ENCODE data around the gene RACK1. TPM values are rescaled to one million over a fixed set of nuclear protein-coding genes. Genes with fewer than 3 reads are reported as not detected.

The RACK1 gene
- total RNA-seq, 1 donor from 2014 or later = 1,122 TPM

DNA sequence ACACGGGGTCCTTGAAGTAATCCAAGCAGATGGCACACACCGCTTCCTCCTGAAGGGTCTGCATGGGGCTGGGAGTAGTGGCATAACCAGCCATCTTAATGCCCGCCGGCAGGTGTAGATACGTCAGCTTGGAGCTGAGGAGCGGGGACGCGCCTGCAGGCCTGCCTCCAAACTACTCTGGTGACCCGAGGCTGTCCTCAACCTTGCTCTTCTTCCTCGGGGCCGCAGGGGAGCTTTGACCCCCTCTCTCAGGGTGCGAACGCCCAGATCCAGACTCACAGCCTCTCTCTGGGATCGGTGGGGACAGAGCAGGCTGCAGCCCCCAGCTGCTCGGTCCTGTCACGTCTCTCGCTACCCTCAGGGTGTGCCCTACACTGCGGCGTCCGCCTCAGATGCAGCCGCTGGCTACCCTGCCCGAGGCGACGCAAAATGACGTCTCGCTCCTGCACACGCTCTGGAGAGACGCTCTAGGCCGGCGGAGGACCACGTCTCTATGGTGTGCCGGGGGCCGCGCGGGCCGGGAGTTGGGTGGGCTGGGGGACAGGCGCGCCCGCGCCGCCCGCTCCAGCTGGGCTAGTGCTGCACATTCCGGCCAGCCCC is 17.1 kb upstream of the RACK1 start, which contains the start of gene TRIM52:
TSS of gene TRIM52 (minus strand) at position 424 of the 600 bp plus-strand sequence. CDS start at position 94, 330 bp downstream.
- ATAC-seq (peak; percentile 96), DNase-seq (ENCODE audit: low spot score) (peak; percentile 90)
- intact Hi-C loops (cut with DNase I) = no loop called here

DNA sequence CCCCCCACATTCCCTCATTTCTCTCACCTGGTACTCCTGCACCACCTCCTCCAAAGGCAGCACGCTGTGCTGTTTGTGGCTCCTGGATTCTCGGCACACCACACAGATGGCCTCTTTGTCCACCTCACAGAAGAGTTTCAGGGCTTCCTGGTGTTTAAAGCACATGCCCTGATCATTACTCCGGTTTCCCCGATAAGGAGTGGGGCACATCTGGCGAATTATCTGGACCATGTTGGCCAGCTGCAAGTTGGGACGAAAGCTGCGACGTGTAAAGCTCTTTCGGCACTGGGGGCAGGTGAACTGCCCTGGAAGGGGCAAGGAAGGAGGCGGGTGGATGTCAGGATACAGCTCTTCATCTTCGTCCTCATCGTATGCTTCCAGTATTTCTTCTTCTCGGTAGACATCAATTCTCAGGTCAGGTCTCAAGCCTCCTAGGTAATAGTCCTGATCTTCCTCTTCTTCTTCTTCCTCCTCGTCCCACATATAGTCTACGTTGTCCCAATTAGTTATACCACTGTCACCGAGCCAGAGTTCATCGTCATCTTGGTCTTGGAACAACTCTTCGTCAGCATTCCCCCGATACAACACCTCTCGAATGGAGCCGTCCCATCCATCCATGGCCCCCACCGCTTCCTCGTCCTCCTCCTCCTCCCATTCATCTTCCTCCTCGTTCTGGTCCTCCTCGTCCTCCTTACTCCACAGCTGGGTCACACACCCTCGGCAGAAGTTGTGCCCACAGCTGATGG is 16.4 kb upstream of the RACK1 start:
- intact Hi-C loops (cut with DNase I) = no loop called here
- DNase-seq (ENCODE audit: low spot score) (peak; percentile 53), ATAC-seq (no peak)

GRCh38 chr5:181259283-181259682 is 15.6 kb upstream of the RACK1 start:
- ATAC-seq (no peak), DNase-seq (ENCODE audit: low spot score) (no peak)
- intact Hi-C loops (cut with DNase I) = no loop called here

GRCh38 chr5:181258576-181258975 is 14.9 kb upstream of the RACK1 start:
- intact Hi-C loops (cut with DNase I) = no loop called here
- ATAC-seq = no peak

DNA sequence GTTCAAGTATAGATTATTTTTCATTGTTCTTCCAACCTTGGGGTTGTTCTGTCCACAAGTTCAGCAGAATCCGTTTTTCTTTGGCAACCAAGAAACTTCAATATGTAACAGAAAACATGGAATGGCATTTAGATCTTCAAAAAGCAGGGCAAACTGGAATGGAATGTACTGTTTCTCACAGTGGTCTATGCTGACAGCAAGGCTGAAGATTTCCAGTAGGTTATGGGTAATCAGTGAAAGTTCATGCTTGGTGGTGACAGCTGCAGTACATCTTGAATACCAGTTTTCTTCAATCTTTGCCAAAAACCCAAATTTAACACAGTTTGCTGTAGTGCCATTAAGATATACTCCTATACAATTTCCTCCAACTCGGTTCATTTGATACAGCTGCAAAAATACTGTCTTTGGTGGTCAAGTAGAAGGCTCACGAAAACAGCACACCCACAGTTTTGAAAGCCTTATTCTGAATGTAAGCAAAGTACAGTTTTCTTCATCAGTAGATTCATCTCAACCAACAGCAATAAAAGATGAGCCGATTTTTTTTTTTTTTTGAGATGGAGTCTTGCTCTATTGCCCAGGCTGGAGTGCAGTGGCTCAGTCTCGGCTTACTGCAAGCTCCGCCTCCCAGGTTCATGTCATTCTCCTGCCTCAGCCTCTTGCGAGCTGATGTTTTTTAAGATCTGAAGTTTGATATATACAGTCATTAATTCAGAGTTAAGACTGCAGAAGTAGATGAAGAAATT is 12.3 kb upstream of the RACK1 start:
- intact Hi-C loops (cut with DNase I) = no loop called here
- DNase-seq (ENCODE audit: low spot score) (peak; percentile 17), ATAC-seq (no peak)

More at GRCh38 chr5:181258576-181258975, 14.9 kb upstream of the RACK1 start:
- DNase-seq (ENCODE audit: low spot score) = no peak

DNA sequence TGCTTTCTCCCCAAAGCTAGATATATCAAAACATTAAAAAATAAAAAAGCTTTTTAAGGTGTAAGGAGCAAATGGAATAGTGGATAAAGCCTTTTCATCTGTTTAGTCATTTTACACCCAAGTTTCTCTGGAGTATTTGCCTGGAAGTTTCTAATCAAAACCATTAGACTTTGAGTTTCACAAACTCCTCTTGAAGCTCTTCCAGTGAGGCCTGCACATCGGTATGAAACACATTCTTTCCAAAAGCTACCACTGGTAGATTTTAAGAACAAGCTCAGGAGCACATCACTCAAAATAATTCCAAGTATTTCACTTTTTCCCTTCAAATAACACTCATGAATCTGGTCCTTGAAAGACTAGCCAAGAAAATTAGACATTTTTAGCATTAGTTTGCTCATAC is 11.6 kb upstream of the RACK1 start:
- intact Hi-C loops (cut with DNase I) = no loop called here
- DNase-seq (ENCODE audit: low spot score) = no peak
- no peak for ATAC-seq

DNA sequence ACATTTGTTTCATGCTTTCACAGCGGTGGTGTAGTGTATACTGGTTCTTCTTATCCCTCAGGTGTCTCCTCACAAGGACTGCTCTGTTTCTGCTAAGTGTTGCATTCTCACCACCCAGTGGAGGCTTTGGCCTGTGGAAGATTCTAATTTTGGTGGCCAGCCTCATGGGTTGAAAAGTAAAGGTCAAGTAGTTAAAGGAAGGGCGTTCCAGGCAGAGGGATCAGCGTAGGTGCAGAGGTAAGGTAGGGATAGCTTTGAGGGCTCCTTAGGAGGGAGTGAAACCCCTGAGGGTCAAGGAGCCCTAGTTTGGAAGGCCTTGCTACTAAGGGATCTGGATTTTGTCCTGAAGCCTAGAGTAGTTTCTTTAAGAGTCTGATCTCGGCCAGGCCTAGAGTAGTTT is 4.6 kb upstream of the RACK1 start:
- intact Hi-C loops (cut with DNase I) = no loop called here
- no peak for ATAC-seq
- no peak for DNase-seq (ENCODE audit: low spot score)

GRCh38 chr5:181246276-181247049 is 2.8 kb upstream of the RACK1 start:
- DNase-seq (ENCODE audit: low spot score) (peak; percentile 95), ATAC-seq (peak; percentile 92)
- intact Hi-C loops (cut with DNase I) = no loop called here

DNA sequence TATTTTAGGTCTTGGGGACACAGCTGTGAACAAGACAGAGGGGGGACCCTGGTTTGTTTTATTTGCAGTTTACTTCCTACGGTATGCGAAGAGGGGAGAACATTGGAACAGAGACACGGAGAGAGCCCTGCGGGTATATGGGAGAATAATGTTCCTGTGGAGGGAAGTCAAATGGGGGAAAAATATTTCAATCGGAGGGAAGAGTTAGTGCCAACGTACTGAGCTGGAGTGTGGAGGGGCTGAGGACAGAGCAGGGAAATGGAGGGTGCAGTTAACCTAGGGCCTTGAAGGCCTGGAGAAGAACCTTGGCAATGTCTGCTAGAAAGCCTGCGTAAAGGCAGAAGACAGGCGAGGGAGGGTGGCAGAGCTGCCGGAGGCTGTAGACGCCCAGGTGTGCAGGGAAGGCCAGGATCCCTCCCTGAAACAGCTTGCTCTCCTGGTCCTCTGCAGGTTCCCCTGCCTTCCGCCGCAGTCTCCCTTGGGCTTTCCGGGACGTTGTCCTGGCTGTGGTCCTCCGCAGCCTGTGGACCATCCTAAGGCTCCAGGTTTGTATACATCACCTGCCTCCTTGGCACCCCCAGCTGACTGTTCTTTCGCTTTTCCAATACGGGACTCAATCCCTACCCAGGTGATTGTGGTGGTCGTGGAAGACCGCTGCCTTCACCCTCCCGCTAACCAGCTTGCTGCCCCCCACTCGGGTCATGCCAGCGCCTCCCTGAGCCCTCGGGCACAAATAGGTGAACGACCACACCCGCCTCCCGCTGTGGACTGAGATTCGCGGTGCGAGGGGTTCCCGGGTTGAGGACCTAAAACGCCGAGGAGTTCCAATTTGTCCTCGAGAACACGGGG is 1.9 kb upstream of the RACK1 start:
- no peak for ATAC-seq
- no peak for DNase-seq (ENCODE audit: low spot score)
- intact Hi-C loops (cut with DNase I) = no loop called here

DNA sequence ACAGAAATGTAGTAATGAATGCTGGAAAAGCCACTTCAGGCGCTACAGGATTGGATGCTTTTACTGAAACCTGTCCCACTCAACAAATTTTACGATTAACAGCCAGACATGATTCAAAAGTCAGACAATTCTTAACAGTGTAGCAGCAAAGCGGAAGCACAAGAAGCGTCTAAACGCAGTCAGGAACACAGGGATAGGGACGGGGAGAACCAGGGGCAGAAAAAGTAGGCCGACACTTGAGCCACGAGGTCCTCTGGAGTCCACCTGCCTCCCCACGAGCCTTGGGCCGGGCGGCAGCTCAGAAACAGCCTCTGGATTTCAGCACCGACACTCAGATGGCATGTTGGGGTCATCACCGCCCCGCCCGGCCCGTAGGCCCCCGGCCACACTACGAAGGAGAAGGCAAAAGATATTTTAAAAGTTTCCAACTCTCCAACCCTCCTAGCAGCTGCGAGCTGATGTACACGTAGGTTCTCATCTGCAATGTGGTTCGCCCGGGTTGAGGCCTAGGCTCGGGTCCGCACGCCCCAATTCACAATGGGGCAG is 615 bp downstream of the RACK1 start:
- no peak for DNase-seq (ENCODE audit: low spot score)
- peak; percentile 4 for ATAC-seq
- intact Hi-C loops (cut with DNase I) = no loop called here

DNA sequence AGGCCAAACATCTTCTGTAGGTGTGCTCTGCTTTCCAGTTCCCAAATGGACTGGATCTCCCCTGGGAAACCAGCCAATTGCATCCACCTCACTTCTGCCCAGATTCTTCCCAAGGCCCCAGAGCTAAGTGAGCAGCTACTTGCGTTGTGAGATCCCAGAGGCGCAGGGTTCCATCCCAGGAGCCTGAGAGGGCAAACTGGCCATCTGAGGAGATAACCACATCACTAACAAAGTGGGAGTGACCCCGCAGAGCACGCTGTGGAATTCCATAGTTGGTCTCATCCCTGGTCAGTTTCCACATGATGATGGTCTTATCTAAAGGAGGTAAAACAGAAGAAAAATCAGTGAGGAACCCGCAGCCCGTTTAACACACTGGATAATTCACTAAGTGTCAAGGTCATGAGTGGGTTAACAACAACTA is 1.7 kb downstream of the RACK1 start:
- no peak for ATAC-seq
- intact Hi-C loops (cut with DNase I) = no loop called here
- DNase-seq (ENCODE audit: low spot score) = peak; percentile 48

- intact Hi-C loops (cut with DNase I) = no loop called here
- DNase-seq (ENCODE audit: low spot score) = peak; percentile 37
- ATAC-seq = no peak
These were observed 2.2 kb downstream of the RACK1 start for GRCh38 chr5:181241393-181241975.

DNA sequence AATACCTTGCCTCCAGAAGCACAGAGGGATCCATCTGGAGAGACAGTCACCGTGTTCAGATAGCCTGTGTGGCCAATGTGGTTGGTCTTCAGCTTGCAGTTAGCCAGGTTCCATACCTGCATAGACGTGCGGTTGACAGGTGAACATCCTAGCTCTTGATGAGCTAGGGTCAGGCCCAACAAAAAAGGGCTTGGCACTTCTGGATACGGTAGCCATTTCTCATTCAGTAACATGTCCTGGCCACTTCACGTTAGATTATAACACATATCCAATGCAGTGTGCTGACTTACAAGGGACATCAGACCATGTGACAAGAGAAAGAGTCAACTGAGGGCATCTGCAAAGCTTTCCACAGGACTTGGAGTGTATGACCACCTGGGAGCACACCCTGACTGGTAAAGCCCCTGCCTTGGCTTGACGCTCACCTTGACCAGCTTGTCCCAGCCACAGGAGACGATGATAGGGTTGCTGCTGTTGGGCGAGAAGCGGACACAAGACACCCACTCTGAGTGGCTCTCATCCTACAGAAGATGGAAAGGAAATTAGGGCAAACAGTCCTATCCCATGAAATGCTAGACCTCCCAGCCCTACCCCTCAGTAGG is 4.5 kb downstream of the RACK1 start:
- intact Hi-C loops (cut with DNase I) = no loop called here
- ATAC-seq (no peak), DNase-seq (ENCODE audit: low spot score) (peak; percentile 27)

- intact Hi-C loops (cut with DNase I) = no loop called here
- ATAC-seq (no peak), DNase-seq (ENCODE audit: low spot score) (peak; percentile 15)
These were observed 5.8 kb downstream of the RACK1 start for GRCh38 chr5:181237729-181238385.

- ATAC-seq (no peak), DNase-seq (ENCODE audit: low spot score) (no peak)
- intact Hi-C loops (cut with DNase I) = no loop called here
These were observed 6.6 kb downstream of the RACK1 start for GRCh38 chr5:181236954-181237641.

DNA sequence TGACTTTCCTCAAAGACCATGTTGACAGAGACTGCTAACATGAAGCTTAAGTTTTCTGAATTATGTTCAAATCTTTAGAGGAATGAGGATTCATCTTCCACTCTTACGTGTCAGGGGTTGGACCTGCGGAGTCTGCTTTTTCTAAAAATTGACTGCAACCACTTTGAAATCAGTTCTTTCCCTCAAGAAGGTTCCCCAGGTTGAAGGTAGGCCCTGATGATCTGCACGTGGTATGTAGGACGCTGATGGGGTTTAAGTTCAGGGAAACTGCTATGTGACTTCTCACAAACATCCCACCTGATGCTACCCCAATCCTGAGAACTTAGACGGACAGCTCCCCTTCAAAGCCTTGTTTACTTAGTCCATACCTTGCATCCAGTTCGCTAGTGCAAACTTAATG is 7.2 kb downstream of the RACK1 start:
- no peak for DNase-seq (ENCODE audit: low spot score)
- ATAC-seq = no peak
- intact Hi-C loops (cut with DNase I) = no loop called here

All from sciatic nerve (tissue), 2 donors.